B cell (primary cell): ENCODE results near the gene NRL. TPM values are rescaled to one million over a fixed set of nuclear protein-coding genes. Genes with fewer than 3 reads are reported as not detected.

Source experiments
- ATAC-seq: fragments of 200-7000 bp; cut with Tn5 transposase; one replicate; pipeline ENCODE4 v1.10.0; 2021; ENCODE audit warnings: low read depth, mild to moderate bottlenecking, moderate number of reproducible peaks, moderate library complexity
- CTCF ChIA-PET: fragments of 350-600 bp; sonication (Branson Sonifier 250); formaldehyde crosslinking; loops from one replicate; lab custom pipeline; 2021; ENCODE audit warnings: antibody characterized with exemption, inconsistent platforms; lab: Charles Lee
- POLR2A ChIA-PET: fragments of 350-600 bp; sonication (Branson Sonifier 250); formaldehyde crosslinking; loops from one replicate; lab custom pipeline; 2021; ENCODE audit warnings: antibody characterized with exemption; lab: Charles Lee
- DNase-seq: peaks from one replicate; pipeline ENCODE4 v3.0.0; 2013
- H2AFZ ChIP-seq: 2 replicates; pipeline ENCODE4 v1.6.1; 2012; ENCODE audit warnings: mild to moderate bottlenecking, low read depth, low read length; ENCODE audit not compliant: insufficient read depth, poor library complexity, severe bottlenecking
- H3K27ac ChIP-seq, 2 donors: 1 replicate in 1 of 2; 2 replicates in 1 of 2; pipeline ENCODE4 v1.5.1; 2012 to 2013; ENCODE audit warnings: low read length in 2 of 2, mild to moderate bottlenecking in 2 of 2, moderate library complexity in 1 of 2
- H3K27me3 ChIP-seq, 4 experiments: fragments of 200-600 bp in 1 of 4; sonication (generic) in 1 of 4; replicated peaks in 1 of 4; 1 replicate in 2 of 4; 2 replicates in 2 of 4; pipeline versions ENCODE4 v1.6.1 to v1.7.0; 2013 to 2016; ENCODE audit warnings: low read length in 3 of 4, mild to moderate bottlenecking in 2 of 4, mixed read lengths in 1 of 4, moderate library complexity in 1 of 4; ENCODE audit not compliant: insufficient read depth in 4 of 4, control insufficient read depth in 3 of 4; ENCODE audit errors: control extremely low read depth in 1 of 4
- H3K36me3 ChIP-seq, 2 experiments: replicated peaks in 1 of 2; 1 replicate in 1 of 2; 2 replicates in 1 of 2; pipeline versions ENCODE4 v1.6.1 to v1.7.1; 2013; ENCODE audit warnings: low read length in 1 of 2; ENCODE audit not compliant: insufficient read depth in 2 of 2, control insufficient read depth in 1 of 2; ENCODE audit errors: control extremely low read depth in 1 of 2, extremely low read depth in 1 of 2
- H3K4me1 ChIP-seq, 2 donors: fragments of 200-600 bp in 1 of 2; sonication (generic) in 1 of 2; 1 replicate in 1 of 2; 2 replicates in 1 of 2; pipeline versions ENCODE4 v1.5.1 to v1.6.1; 2013 to 2017; ENCODE audit warnings: low read length in 2 of 2; ENCODE audit not compliant: control insufficient read depth in 2 of 2, insufficient read depth in 2 of 2
- H3K4me2 ChIP-seq: replicated peaks from 2 replicates; pipeline ENCODE3; 2012; ENCODE audit warnings: mild to moderate bottlenecking, low read depth, low read length; ENCODE audit not compliant: poor library complexity, severe bottlenecking
- H3K4me3 ChIP-seq, 5 experiments: fragments of 200-600 bp in 1 of 5; sonication (generic) in 1 of 5; 1 replicate in 3 of 5; 2 replicates in 2 of 5; pipeline versions ENCODE4 v1.5.1 to v1.7.0; 2011 to 2016; ENCODE audit warnings: low read length in 4 of 5, mild to moderate bottlenecking in 4 of 5, low read depth in 2 of 5, control low read depth in 1 of 5, moderate library complexity in 1 of 5; ENCODE audit not compliant: insufficient read depth in 1 of 5; ENCODE audit errors: control extremely low read depth in 1 of 5, extremely low read depth in 1 of 5
- H3K79me2 ChIP-seq: fragments of 200-600 bp; sonication (generic); one replicate; pipeline ENCODE4 v1.6.0; 2016; ENCODE audit warnings: low read length; ENCODE audit not compliant: control insufficient read depth, insufficient read depth
- H3K9ac ChIP-seq: fragments of 200-600 bp; sonication (generic); 2 replicates; pipeline ENCODE4 v1.6.1; 2017; ENCODE audit warnings: mild to moderate bottlenecking, low read length, moderate library complexity
- H3K9me3 ChIP-seq, 3 donors: one replicate each; pipeline versions ENCODE4 v1.6.1 to v1.7.1; 2013; ENCODE audit warnings: low read length in 2 of 3; ENCODE audit not compliant: control insufficient read depth in 2 of 3, insufficient read depth in 1 of 3; ENCODE audit errors: control extremely low read depth in 1 of 3
- H4K20me1 ChIP-seq: 2 replicates; pipeline ENCODE4 v1.6.0; 2012; ENCODE audit warnings: mild to moderate bottlenecking, low read length; ENCODE audit not compliant: insufficient read depth, control insufficient read depth, poor library complexity, severe bottlenecking
- H3K27ac Mint-ChIP-seq: one replicate; pipeline ENCODE4 v1.8.0; 2021; ENCODE audit warnings: mixed read lengths
- H3K27me3 Mint-ChIP-seq: one replicate; pipeline ENCODE4 v1.8.0; 2021; ENCODE audit warnings: mixed read lengths
- H3K4me1 Mint-ChIP-seq: one replicate; pipeline ENCODE4 v1.8.0; 2021; ENCODE audit warnings: mixed read lengths
- H3K4me3 Mint-ChIP-seq: one replicate; pipeline ENCODE4 v1.8.0; 2021; ENCODE audit warnings: mixed read lengths
- H3K9me3 Mint-ChIP-seq: one replicate; pipeline ENCODE4 v1.8.0; 2022; ENCODE audit warnings: mixed read lengths; ENCODE audit not compliant: insufficient read depth
- EZH2 ChIP-seq: IDR thresholded peaks from 2 replicates; pipeline ENCODE4 v1.6.1; 2012; ENCODE audit warnings: borderline replicate concordance, low read depth, mild to moderate bottlenecking, moderate library complexity, low read length; ENCODE audit not compliant: insufficient read depth, poor library complexity, severe bottlenecking
- WGBS: methylation state at CpG from one replicate; pipeline ENCODE4 v1.1.5; 2013; ENCODE audit warnings: missing lambda C conversion rate; ENCODE audit not compliant: insufficient coverage; 5-methylcytosine and 5-hydroxymethylcytosine counted together
- intact Hi-C: fragments of 100-400 bp; cut with micrococcal nuclease; formaldehyde crosslinking; loops from one replicate; pipeline ENCODE4 v1.10.0; 2022
- polyA plus RNA-seq: library from polyadenylated mRNA; depleted of rRNA; stranded (reverse); fragments of >200 nt; gene quantifications from 2 replicates; pipeline ENCODE4 v1.2.3, GENCODE V29; 2012
- total RNA-seq, 2 donors: library from RNA; stranded (reverse); fragments of 120-200 nt in 1 of 2; gene quantifications; 1 replicate in 1 of 2; 2 replicates in 1 of 2; pipeline versions ENCODE4 v1.2.3 to v1.2.4, GENCODE V29; 2013 to 2022
- TF ChIP-seq, protein P1 (sequence below): fragments of 200-600 bp; IDR thresholded peaks from one replicate; pipeline ENCODE4 v1.8.0; 2022; ENCODE audit warnings: antibody characterized with exemption, mild to moderate bottlenecking

Gene NRL
- total and polyA plus RNA-seq, 2 donors (not counting 1 experiment from before 2014, with no cell fraction given): 7.0 to 8.8 TPM

DNA sequence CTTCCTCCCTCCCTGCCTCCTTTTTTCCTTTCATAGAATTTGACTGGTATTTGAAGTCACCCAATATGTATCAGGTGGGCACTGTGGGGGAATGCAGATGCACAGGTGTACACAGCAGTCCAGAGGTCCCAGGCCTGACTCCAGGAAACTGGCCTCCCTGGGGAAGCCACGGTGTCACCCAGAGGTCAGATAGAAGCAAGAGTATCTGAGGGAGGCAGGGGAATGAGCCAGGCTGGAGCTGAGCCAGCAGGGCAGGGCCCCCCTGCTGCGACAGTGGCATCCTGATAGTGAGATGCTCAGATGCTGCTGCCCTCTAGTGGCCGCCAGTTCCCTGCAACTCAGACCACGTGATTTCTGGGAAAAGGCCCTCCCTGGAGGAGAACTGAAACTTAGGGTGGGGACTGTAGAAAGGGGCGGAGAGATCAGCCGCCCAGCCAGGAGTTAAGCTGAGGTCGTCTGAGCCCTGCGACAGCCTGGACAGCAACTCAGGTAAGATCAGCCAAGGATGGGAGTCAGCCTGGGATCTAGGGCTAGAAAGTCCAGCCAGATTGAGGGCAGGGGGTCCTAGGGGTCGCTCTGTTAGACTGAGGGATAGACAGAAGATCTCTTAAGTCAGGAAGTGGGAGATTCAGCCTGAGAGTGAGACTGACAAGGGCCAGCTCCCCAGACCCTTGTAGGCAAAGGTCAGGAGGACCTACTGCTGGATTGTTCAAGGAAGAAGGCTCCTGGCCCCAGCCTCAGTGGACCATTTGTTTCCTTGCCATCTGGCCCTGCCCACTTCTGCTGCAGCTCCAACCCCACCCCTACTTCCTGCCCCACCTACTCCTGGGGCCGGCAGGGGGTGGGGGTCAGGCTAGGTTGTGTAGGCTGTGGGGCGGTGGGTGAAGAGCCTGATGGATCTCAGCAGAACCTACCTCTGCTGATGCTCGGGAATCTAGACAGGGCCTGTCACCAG, 46.4 kb upstream of the NRL start, which contains the start of gene IRF9:
Gene IRF9 (plus strand): TSS at position 416 of the 955 bp plus-strand sequence. CDS start 880 bp downstream, outside the sequence.
- Histone ChIP-seq H3K36me3 (peaks cover 3 to 68% of the 10 kb centered on the region in 2 experiments), H2AFZ (peak within 1 kb of the TSS; percentile 60), H3K27me3 (no peaks in the 10 kb centered on the region), H3K79me2 (peaks cover 41% of the 10 kb centered on the region), H3K9ac (peak within 1 kb of the TSS; percentile 76), H3K27ac (peak within 1 kb of the TSS; percentile 85 to 88), H3K4me2 (peak within 1 kb of the TSS; percentile 77), H3K9me3 (no peaks in the 10 kb centered on the region), H3K4me1 (peaks cover 29 to 39% of the 10 kb centered on the region in 2 donors), H3K4me3 (peak within 1 kb of the TSS; percentile 69 to 100 (median 91)), H4K20me1 (peaks cover 44% of the 10 kb centered on the region)
- POLR2A ChIA-PET: interaction anchor here (0.5 to 3.8 kb wide), 22 partner anchors 8 to 1233 kb away, joined by 3 to 35 read pairs (median 6); partner anchors contain the start of genes CHMP4A, DCAF11, DHRS1 and EMC9
- no peak for TF ChIP-seq EZH2
- TF ChIP-seq, protein P1, sequence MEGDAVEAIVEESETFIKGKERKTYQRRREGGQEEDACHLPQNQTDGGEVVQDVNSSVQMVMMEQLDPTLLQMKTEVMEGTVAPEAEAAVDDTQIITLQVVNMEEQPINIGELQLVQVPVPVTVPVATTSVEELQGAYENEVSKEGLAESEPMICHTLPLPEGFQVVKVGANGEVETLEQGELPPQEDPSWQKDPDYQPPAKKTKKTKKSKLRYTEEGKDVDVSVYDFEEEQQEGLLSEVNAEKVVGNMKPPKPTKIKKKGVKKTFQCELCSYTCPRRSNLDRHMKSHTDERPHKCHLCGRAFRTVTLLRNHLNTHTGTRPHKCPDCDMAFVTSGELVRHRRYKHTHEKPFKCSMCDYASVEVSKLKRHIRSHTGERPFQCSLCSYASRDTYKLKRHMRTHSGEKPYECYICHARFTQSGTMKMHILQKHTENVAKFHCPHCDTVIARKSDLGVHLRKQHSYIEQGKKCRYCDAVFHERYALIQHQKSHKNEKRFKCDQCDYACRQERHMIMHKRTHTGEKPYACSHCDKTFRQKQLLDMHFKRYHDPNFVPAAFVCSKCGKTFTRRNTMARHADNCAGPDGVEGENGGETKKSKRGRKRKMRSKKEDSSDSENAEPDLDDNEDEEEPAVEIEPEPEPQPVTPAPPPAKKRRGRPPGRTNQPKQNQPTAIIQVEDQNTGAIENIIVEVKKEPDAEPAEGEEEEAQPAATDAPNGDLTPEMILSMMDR: peak; percentile 81
- intact Hi-C loops: loop anchor here (1.0 to 5.0 kb wide), 14 partner anchors 10 to 138 kb away; partner anchors contain the start of genes DCAF11, DHRS1, EMC9 and GMPR2
- H3K9me3 Mint-ChIP-seq: no peaks in the 10 kb centered on the region
- 0% methylated on average over 9 of the region's 12 CpGs for WGBS
- no peaks in the 10 kb centered on the region for H3K27me3 Mint-ChIP-seq
- DNase-seq: peak; percentile 97
- ATAC-seq: peak; percentile 94
- CTCF ChIA-PET: interaction anchor here (0.6 to 3.8 kb wide), 36 partner anchors 9 to 529 kb away, joined by 3 to 63 read pairs (median 8); partner anchors contain the start of genes CHMP4A, CIDEB, DCAF11 and EMC9
- H3K27ac Mint-ChIP-seq: peak within 1 kb of the TSS; percentile 99
- peak within 1 kb of the TSS; percentile 100 for H3K4me3 Mint-ChIP-seq
- H3K4me1 Mint-ChIP-seq: peaks cover 42% of the 10 kb centered on the region
